HG02870 (cell line): ENCODE measurements around the gene RNU2-1.
"Not testable (repeated sequence)": the region's sequence is repeated elsewhere in the genome, so short reads cannot be mapped to it uniquely, and the experiment has no call there.

ENCODE experiments used
- ATAC-seq: cut with Tn5 transposase; IDR thresholded peaks from one replicate; pipeline ENCODE4 v1.9.1; 2021; ENCODE audit warnings: mild to moderate bottlenecking, moderate library complexity; ENCODE audit not compliant: unreplicated experiment

RNU2-1 gene

GRCh38 chr17:43233877-43234276 is at the start of gene RNU2-1:
Gene RNU2-1 (minus strand): TSS chr17:43233977.
- ATAC-seq, result not testable (repeated sequence)

GRCh38 chr17:43272914-43273313 is 39.1 kb upstream of the RNU2-1 start:
- not testable (repeated sequence) for ATAC-seq

- ATAC-seq, result not testable (repeated sequence)
Measured at GRCh38 chr17:43272483-43272882, 38.7 kb upstream of the RNU2-1 start.

- not testable (repeated sequence) for ATAC-seq
Measured at GRCh38 chr17:43270552-43271504, 37.1 kb upstream of the RNU2-1 start.

- not testable (repeated sequence) for ATAC-seq
Measured at GRCh38 chr17:43246456-43246855, 12.7 kb upstream of the RNU2-1 start.

- ATAC-seq, result not testable (repeated sequence)
Measured at GRCh38 chr17:43240596-43241352, 7.0 kb upstream of the RNU2-1 start.

GRCh38 chr17:43239597-43239996 is 5.8 kb upstream of the RNU2-1 start:
- not testable (repeated sequence) for ATAC-seq

GRCh38 chr17:43233263-43233662 is 514 bp downstream of the RNU2-1 start:
- ATAC-seq, result not testable (repeated sequence)

- ATAC-seq, result not testable (repeated sequence)
Measured at GRCh38 chr17:43232021-43232699, 1.6 kb downstream of the RNU2-1 start.

- not testable (repeated sequence) for ATAC-seq
Measured at GRCh38 chr17:43231205-43232020, 2.4 kb downstream of the RNU2-1 start.

- ATAC-seq, result not testable (repeated sequence)
Measured at GRCh38 chr17:43228020-43228782, 5.6 kb downstream of the RNU2-1 start, which contains the start of gene CCDC200. Gene CCDC200 (minus strand): TSS chr17:43228623. CDS start chr17:43228554, 69 bp downstream.

GRCh38 chr17:43226393-43226792 is 7.4 kb downstream of the RNU2-1 start:
- ATAC-seq, result no peak

GRCh38 chr17:43224146-43224705 is 9.6 kb downstream of the RNU2-1 start:
- ATAC-seq, result no peak

GRCh38 chr17:43220511-43221125 is 13.2 kb downstream of the RNU2-1 start:
- no peak for ATAC-seq

- ATAC-seq, result no peak
Measured at GRCh38 chr17:43219746-43220380, 13.9 kb downstream of the RNU2-1 start.

GRCh38 chr17:43219001-43219400 is 14.8 kb downstream of the RNU2-1 start:
- ATAC-seq, result no peak

- no peak for ATAC-seq
Measured at GRCh38 chr17:43217614-43218087, 16.1 kb downstream of the RNU2-1 start.
